SU-DHL-6 (cell line): ENCODE measurements around the gene FOXP4.

Experiments used
- CTCF ChIP-seq: fragments of 200-600 bp; sonication (generic); IDR thresholded peaks from one replicate; pipeline ENCODE4 v1.5.1; 2017; ENCODE audit warnings: antibody characterized with exemption, mild to moderate bottlenecking, low read length, moderate library complexity; ENCODE audit not compliant: insufficient read depth, poor library complexity, severe bottlenecking
- EZH2phosphoT487 ChIP-seq: fragments of 200-600 bp; sonication (generic), shearing (Covaris generic); conservative IDR thresholded peaks from 2 replicates; pipeline ENCODE4 v1.6.1; 2018; ENCODE audit warnings: mild to moderate bottlenecking, antibody characterized with exemption, low read length, moderate library complexity, mixed read lengths

GRCh38 chr6:41584668-41585205, 38.6 kb downstream of the FOXP4 start:
- no peak for TF ChIP-seq CTCF
- no peak for TF ChIP-seq EZH2phosphoT487
